AG09309 (cell line): Measurements from ENCODE around the gene CAMK1D.
"Not testable (repeated sequence)": the region's sequence is repeated elsewhere in the genome, so short reads cannot be mapped to it uniquely, and the experiment has no call there.

Source experiments
- DNase-seq: peaks from one replicate; pipeline ENCODE4 v3.0.0-alpha.2; 2010; ENCODE audit warnings: low read depth
- H3K4me3 ChIP-seq: 2 replicates; pipeline ENCODE4 v1.5.1; 2011; ENCODE audit warnings: mild to moderate bottlenecking, low read depth, low read length, moderate library complexity; ENCODE audit not compliant: control insufficient read depth
- CTCF ChIP-seq: IDR thresholded peaks from 2 replicates; pipeline ENCODE4 v1.5.1; 2011; ENCODE audit warnings: mild to moderate bottlenecking, low read depth, low read length, inconsistent platforms; ENCODE audit not compliant: insufficient read depth, control insufficient read depth; ENCODE audit errors: missing control alignments

The CAMK1D gene

GRCh38 chr10:12320892-12321291 lies 28.5 kb upstream of the CAMK1D start:
- no peak for DNase-seq
- no peak for TF ChIP-seq CTCF
- H3K4me3 ChIP-seq: no peak overlapping the region

- TF ChIP-seq CTCF: no peak
- H3K4me3 ChIP-seq: no peak overlapping the region
These were observed 27.7 kb upstream of the CAMK1D start for GRCh38 chr10:12321641-12322040.

GRCh38 chr10:12322583-12323131 lies 26.7 kb upstream of the CAMK1D start:
- no peak for DNase-seq
- H3K4me3 ChIP-seq: no peak overlapping the region
- TF ChIP-seq CTCF: no peak

More at GRCh38 chr10:12321641-12322040, 27.7 kb upstream of the CAMK1D start:
- no peak for DNase-seq

GRCh38 chr10:12324530-12324929 lies 24.8 kb upstream of the CAMK1D start:
- TF ChIP-seq CTCF: no peak
- no peak for DNase-seq
- no peak overlapping the region for H3K4me3 ChIP-seq

GRCh38 chr10:12327074-12327473 lies 22.3 kb upstream of the CAMK1D start:
- H3K4me3 ChIP-seq: no peak overlapping the region
- no peak for TF ChIP-seq CTCF
- DNase-seq: no peak

- H3K4me3 ChIP-seq: no peak overlapping the region
- no peak for DNase-seq
- TF ChIP-seq CTCF: no peak
These were observed 21.9 kb upstream of the CAMK1D start for GRCh38 chr10:12327476-12327875.

- DNase-seq, H3K4me3 ChIP-seq: not testable (repeated sequence)
These were observed 21.0 kb upstream of the CAMK1D start for GRCh38 chr10:12328312-12328711.
